Keratinocyte (primary cell): Measurements from ENCODE around the gene MUC3A. TPM values are rescaled to one million over a fixed set of nuclear protein-coding genes. Genes with fewer than 3 reads are reported as not detected.
"Not testable (repeated sequence)": the region's sequence is repeated elsewhere in the genome, so short reads cannot be mapped to it uniquely, and the experiment has no call there.

Experiments used
- DNase-seq: peaks from one replicate; pipeline ENCODE4 v3.0.0-alpha.2; 2011; ENCODE audit warnings: low read depth, missing footprints, low spot score
- FAIRE-seq: peaks from 2 replicates; lab custom pipeline; 2011; peaks lifted over from hg19 to GRCh38; lab: Jason Lieb, UNC
- H2AFZ ChIP-seq: 2 replicates; pipeline ENCODE4 v1.6.0; 2012; ENCODE audit warnings: low read length, control low read depth, inconsistent platforms; ENCODE audit not compliant: control insufficient read depth
- H3K27ac ChIP-seq: 2 replicates; pipeline ENCODE4 v1.5.1; 2011; ENCODE audit warnings: low read length; ENCODE audit not compliant: control insufficient read depth, insufficient read depth
- H3K27me3 ChIP-seq: 3 replicates; pipeline ENCODE4 v1.6.0; 2011; ENCODE audit warnings: low read length; ENCODE audit not compliant: control insufficient read depth, insufficient read depth; ENCODE audit errors: extremely low read depth
- H3K36me3 ChIP-seq, 2 experiments: 2 replicates in 1 of 2; 3 replicates in 1 of 2; pipeline ENCODE4 v1.5.1; 2011; ENCODE audit warnings: low read length in 2 of 2, mild to moderate bottlenecking in 1 of 2; ENCODE audit not compliant: control insufficient read depth in 2 of 2, insufficient read depth in 2 of 2; ENCODE audit errors: extremely low read depth in 1 of 2
- H3K4me1 ChIP-seq: 3 replicates; pipeline ENCODE4 v1.5.1; 2011; ENCODE audit warnings: low read length; ENCODE audit not compliant: control insufficient read depth, insufficient read depth; ENCODE audit errors: extremely low read depth
- H3K4me2 ChIP-seq: 3 replicates; pipeline ENCODE4 v1.6.0; 2011; ENCODE audit warnings: low read depth, low read length; ENCODE audit not compliant: control insufficient read depth, insufficient read depth; ENCODE audit errors: extremely low read depth
- H3K4me3 ChIP-seq, 3 experiments: fragments of 200-600 bp in 1 of 3; sonication (generic) in 1 of 3; 2 replicates in 2 of 3; 3 replicates in 1 of 3; pipeline ENCODE4 v1.5.1; 2011 to 2016; ENCODE audit warnings: low read length in 3 of 3, mild to moderate bottlenecking in 3 of 3, control low read depth in 2 of 3, inconsistent platforms in 1 of 3, low read depth in 1 of 3, mixed read lengths in 1 of 3, mixed run types in 1 of 3, moderate library complexity in 1 of 3; ENCODE audit not compliant: control insufficient read depth in 2 of 3, insufficient read depth in 2 of 3; ENCODE audit errors: extremely low read depth in 1 of 3
- H3K79me2 ChIP-seq: 2 replicates; pipeline ENCODE4 v1.6.0; 2012; ENCODE audit warnings: low read length; ENCODE audit not compliant: control insufficient read depth, insufficient read depth
- H3K9ac ChIP-seq: 3 replicates; pipeline ENCODE4 v1.6.0; 2011; ENCODE audit warnings: low read length; ENCODE audit not compliant: control insufficient read depth, insufficient read depth; ENCODE audit errors: extremely low read depth
- H3K9me1 ChIP-seq: 3 replicates; pipeline ENCODE4 v1.6.0; 2011; ENCODE audit warnings: low read length; ENCODE audit not compliant: control insufficient read depth, insufficient read depth; ENCODE audit errors: extremely low read depth
- H3K9me3 ChIP-seq: 2 replicates; pipeline ENCODE4 v1.5.1; 2012; ENCODE audit warnings: low read depth, low read length; ENCODE audit not compliant: control insufficient read depth
- H4K20me1 ChIP-seq: 3 replicates; pipeline ENCODE4 v1.6.0; 2011; ENCODE audit warnings: low read length; ENCODE audit not compliant: control insufficient read depth, insufficient read depth; ENCODE audit errors: extremely low read depth
- CTCF ChIP-seq, 3 experiments: IDR thresholded peaks in 1 of 3; conservative IDR thresholded peaks in 1 of 3; optimal IDR thresholded peaks in 1 of 3; 2 replicates in 2 of 3; 3 replicates in 1 of 3; pipeline versions ENCODE3 to v1.5.1; 2011; ENCODE audit warnings: low read length in 3 of 3, mild to moderate bottlenecking in 3 of 3, moderate library complexity in 2 of 3, control low read depth in 1 of 3, inconsistent platforms in 1 of 3; ENCODE audit not compliant: insufficient read depth in 2 of 3; ENCODE audit errors: extremely low read depth in 1 of 3
- EZH2 ChIP-seq: IDR thresholded peaks from one replicate; pipeline ENCODE4 v1.6.1; 2012; ENCODE audit warnings: inconsistent platforms, mild to moderate bottlenecking, low read length, moderate library complexity
- dilution Hi-C: fragments of 300-500 bp; cut with MboI; formaldehyde crosslinking; loops from one replicate; pipeline ENCODE4 v1.7.0; 2020; ENCODE audit warnings: low sequenced_read_pairs; ENCODE audit not compliant: extremely low pct_ligation_motif_present
- polyA plus RNA-seq, 5 experiments: library from polyadenylated mRNA; depleted of rRNA in 3 of 5; stranded (reverse) in 3 of 5; stranded (forward) in 1 of 5; unstranded in 1 of 5; fragments of >200 nt; gene quantifications; 1 replicate in 1 of 5; 2 replicates in 3 of 5; 3 replicates in 1 of 5; pipeline versions ENCODE4 v1.2.1 to v1.2.3, GENCODE V29; 2011 to 2012; ENCODE audit warnings: missing spikeins in 2 of 5, low read depth in 1 of 5, low replicate concordance in 1 of 5

Gene MUC3A
- polyA plus RNA-seq, 1 donor (not counting 4 experiments of a cell fraction or from before 2014, with no cell fraction given): 0.10 TPM

GRCh38 chr7:100908512-100908911, 40.8 kb upstream of the MUC3A start:
- H3K27ac ChIP-seq: no peak overlapping the region
- no peaks in the 10 kb centered on the region for H3K36me3 ChIP-seq
- DNase-seq (no peak), FAIRE-seq (no peak)
- H3K9me1 ChIP-seq: no peaks in the 10 kb centered on the region
- no peak overlapping the region for H3K9ac ChIP-seq
- no peaks in the 10 kb centered on the region for H3K27me3 ChIP-seq
- no peak overlapping the region for H2AFZ ChIP-seq
- no peaks in the 10 kb centered on the region for H4K20me1 ChIP-seq
- no peaks in the 10 kb centered on the region for H3K4me1 ChIP-seq
- no peak overlapping the region for H3K4me3 ChIP-seq
- H3K4me2 ChIP-seq: no peak overlapping the region
- H3K79me2 ChIP-seq: no peaks in the 10 kb centered on the region
- TF ChIP-seq EZH2 (no peak), CTCF (optimal IDR thresholded peaks at IDR 0.05 in 1 of 3, IDR thresholded peaks at IDR 0.05 in 1 of 3, conservative IDR thresholded peaks at IDR 0.05 in 1 of 3; ENCODE audit: extremely low read depth in 1 of 3, insufficient read depth in 2 of 3, low read length in 3 of 3) (no peak)
- no peaks in the 10 kb centered on the region for H3K9me3 ChIP-seq
- dilution Hi-C loops: no loop called here

- dilution Hi-C loops, H3K9me1 ChIP-seq, H3K9me3 ChIP-seq, FAIRE-seq, H3K79me2 ChIP-seq, H3K4me1 ChIP-seq, H2AFZ ChIP-seq, DNase-seq, H3K36me3 ChIP-seq, H3K27ac ChIP-seq, H3K4me2 ChIP-seq, H3K27me3 ChIP-seq, H3K9ac ChIP-seq, H3K4me3 ChIP-seq, H4K20me1 ChIP-seq: not testable (repeated sequence)
Measured at GRCh38 chr7:100910443-100910842, 38.9 kb upstream of the MUC3A start.

GRCh38 chr7:100911484-100911883, 37.9 kb upstream of the MUC3A start:
- H3K79me2 ChIP-seq: no peaks in the 10 kb centered on the region
- no peak for DNase-seq
- H3K27ac ChIP-seq: no peak overlapping the region
- no peaks in the 10 kb centered on the region for H3K9me3 ChIP-seq
- no peaks in the 10 kb centered on the region for H3K27me3 ChIP-seq
- peaks cover 3% of the 10 kb centered on the region for H3K4me1 ChIP-seq
- H3K9me1 ChIP-seq: no peaks in the 10 kb centered on the region
- H3K36me3 ChIP-seq: no peaks in the 10 kb centered on the region
- no peak overlapping the region for H3K4me2 ChIP-seq
- no peak overlapping the region for H3K4me3 ChIP-seq
- TF ChIP-seq CTCF (optimal IDR thresholded peaks at IDR 0.05 in 1 of 3, IDR thresholded peaks at IDR 0.05 in 1 of 3, conservative IDR thresholded peaks at IDR 0.05 in 1 of 3; ENCODE audit: extremely low read depth in 1 of 3, insufficient read depth in 2 of 3, low read length in 3 of 3): no peak
- TF ChIP-seq EZH2: no peak
- no peak overlapping the region for H2AFZ ChIP-seq
- no peak for FAIRE-seq
- no peaks in the 10 kb centered on the region for H4K20me1 ChIP-seq
- no peak overlapping the region for H3K9ac ChIP-seq
- dilution Hi-C loops: no loop called here
